GM10266 (cell line): ENCODE data around the gene SLC38A3.

ENCODE experiments used
- DNase-seq: peaks from one replicate; pipeline ENCODE4 v3.0.0; 2012; ENCODE audit errors: extremely low spot score
- CTCF ChIP-seq: IDR thresholded peaks from 2 replicates; pipeline ENCODE4 v1.5.1; 2012; ENCODE audit warnings: mild to moderate bottlenecking, low read depth; ENCODE audit not compliant: control insufficient read depth, insufficient read depth; ENCODE audit errors: missing control alignments

The SLC38A3 gene

GRCh38 chr3:50229490-50229889, 24.4 kb downstream of the SLC38A3 start:
- TF ChIP-seq CTCF, result no peak
- no peak for DNase-seq

GRCh38 chr3:50230104-50230793, 25.2 kb downstream of the SLC38A3 start:
- TF ChIP-seq CTCF, result no peak
- no peak for DNase-seq

- no peak for TF ChIP-seq CTCF
- DNase-seq, result no peak
These were observed 25.7 kb downstream of the SLC38A3 start for GRCh38 chr3:50230794-50231125.

GRCh38 chr3:50231581-50231980, 26.5 kb downstream of the SLC38A3 start:
- no peak for TF ChIP-seq CTCF
- DNase-seq, result no peak

GRCh38 chr3:50232303-50232702, 27.2 kb downstream of the SLC38A3 start:
- no peak for DNase-seq
- no peak for TF ChIP-seq CTCF

GRCh38 chr3:50233176-50233575, 28.1 kb downstream of the SLC38A3 start:
- no peak for TF ChIP-seq CTCF
- no peak for DNase-seq

- peak; percentile 99 for DNase-seq
- TF ChIP-seq CTCF, result no peak
These were observed 30.8 kb downstream of the SLC38A3 start, which contains the start of gene GNAI2 for GRCh38 chr3:50235716-50236483. GNAI2 (plus strand) TSS chr3:50236204; CDS start chr3:50236336, 132 bp downstream.
